CD4-positive, alpha-beta memory T cell (primary cell): ENCODE measurements around the gene RP2. TPM values are rescaled to one million over a fixed set of nuclear protein-coding genes. Genes with fewer than 3 reads are reported as not detected.

Experiments used
- CTCF ChIA-PET: fragments of 350-600 bp; sonication (Branson Sonifier 250); formaldehyde crosslinking; loops from one replicate; lab custom pipeline; 2021; ENCODE audit warnings: inconsistent platforms; ENCODE audit not compliant: partially characterized antibody; lab: Charles Lee
- POLR2A ChIA-PET: fragments of 350-600 bp; sonication (Branson Sonifier 250); formaldehyde crosslinking; loops from one replicate; lab custom pipeline; 2021; ENCODE audit not compliant: partially characterized antibody; lab: Charles Lee
- DNase-seq, 5 donors: peaks; one replicate each; pipeline versions ENCODE4 v3.0.0 to v3.0.0-alpha.2; 2020 to 2022; ENCODE audit warnings: mixed read lengths in 1 of 5
- H3K27ac ChIP-seq: one replicate; pipeline ENCODE4 v1.7.0; 2013; ENCODE audit warnings: low read depth, low read length
- H3K27me3 ChIP-seq: 2 replicates; pipeline ENCODE4 v1.7.0; 2013; ENCODE audit warnings: mild to moderate bottlenecking, low read length, moderate library complexity; ENCODE audit not compliant: insufficient read depth
- H3K36me3 ChIP-seq: 2 replicates; pipeline ENCODE4 v1.7.0; 2013; ENCODE audit warnings: mild to moderate bottlenecking, low read length, moderate library complexity; ENCODE audit not compliant: insufficient read depth
- H3K4me1 ChIP-seq: 2 replicates; pipeline ENCODE4 v1.7.0; 2013; ENCODE audit warnings: mild to moderate bottlenecking, low read length, moderate library complexity; ENCODE audit not compliant: insufficient read depth
- H3K4me3 ChIP-seq, 2 donors: one replicate each; pipeline ENCODE4 v1.7.0; 2013; ENCODE audit warnings: low read length in 2 of 2, mild to moderate bottlenecking in 1 of 2
- H3K9me3 ChIP-seq, 2 donors: one replicate each; pipeline ENCODE4 v1.7.0; 2013; ENCODE audit warnings: low read length in 2 of 2, control low read depth in 1 of 2; ENCODE audit not compliant: control insufficient read depth in 1 of 2
- H3K27ac Mint-ChIP-seq, 7 donors: one replicate each; pipeline ENCODE4 v1.8.0; 2020 to 2021; ENCODE audit warnings: mixed read lengths in 7 of 7, mild to moderate bottlenecking in 6 of 7, inconsistent platforms in 3 of 7, moderate library complexity in 3 of 7
- H3K27me3 Mint-ChIP-seq, 2 donors: one replicate each; pipeline ENCODE4 v1.8.0; 2020 to 2021; ENCODE audit warnings: mixed read lengths in 2 of 2
- H3K36me3 Mint-ChIP-seq, 2 donors: one replicate each; pipeline ENCODE4 v1.8.0; 2020 to 2021; ENCODE audit warnings: mixed read lengths in 2 of 2, inconsistent platforms in 1 of 2, mild to moderate bottlenecking in 1 of 2
- H3K4me1 Mint-ChIP-seq, 4 donors: one replicate each; pipeline ENCODE4 v1.8.0; 2020 to 2021; ENCODE audit warnings: mixed read lengths in 4 of 4, mild to moderate bottlenecking in 1 of 4
- H3K4me3 Mint-ChIP-seq, 8 donors: one replicate each; pipeline ENCODE4 v1.8.0; 2020 to 2021; ENCODE audit warnings: mixed read lengths in 8 of 8, mild to moderate bottlenecking in 7 of 8, moderate library complexity in 6 of 8, inconsistent platforms in 3 of 8
- H3K9me3 Mint-ChIP-seq, 8 donors: one replicate each; pipeline ENCODE4 v1.8.0; 2020 to 2021; ENCODE audit warnings: mixed read lengths in 8 of 8, mild to moderate bottlenecking in 5 of 8, inconsistent platforms in 3 of 8, moderate library complexity in 1 of 8
- intact Hi-C: fragments of 100-400 bp; cut with micrococcal nuclease; formaldehyde crosslinking; loops from one replicate; pipeline ENCODE4 v1.15.1; 2023
- polyA plus RNA-seq, 2 donors: library from polyadenylated mRNA; unstranded; fragments of 300-500 nt; fragmentation: Illumina TruSeq; gene quantifications; one replicate each; pipeline ENCODE4 v1.2.3, GENCODE V29; 2021
- total RNA-seq, 2 experiments: library from RNA; stranded (reverse); gene quantifications; one replicate each; pipeline ENCODE4 v1.2.3, GENCODE V29; 2021

The RP2 gene
- total and polyA plus RNA-seq, 4 experiments from 2014 or later = 5.8 to 9.7 (median 7.3) TPM

DNA sequence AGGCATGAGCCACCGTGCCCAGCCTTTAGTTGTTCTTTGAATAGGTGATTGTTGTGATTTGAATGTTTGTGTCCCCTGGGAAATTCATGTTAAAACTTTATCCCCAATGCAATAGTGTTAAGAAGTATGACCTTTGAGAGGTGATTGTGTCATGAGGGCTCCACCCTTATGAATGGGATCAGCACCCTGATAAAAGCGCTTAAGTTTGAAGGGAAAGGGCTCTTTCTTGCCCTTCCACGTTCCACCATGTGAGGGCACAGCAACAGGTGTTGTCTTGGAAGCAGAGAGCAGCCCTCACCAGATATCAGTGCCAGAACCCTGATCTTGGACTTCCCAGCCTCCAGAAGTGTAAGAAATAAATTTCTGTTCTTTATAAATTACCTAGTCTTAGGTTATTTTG is 33.7 kb upstream of the RP2 start:
- H3K4me3 Mint-ChIP-seq = no peak overlapping the region
- CTCF ChIA-PET = no interaction called here

DNA sequence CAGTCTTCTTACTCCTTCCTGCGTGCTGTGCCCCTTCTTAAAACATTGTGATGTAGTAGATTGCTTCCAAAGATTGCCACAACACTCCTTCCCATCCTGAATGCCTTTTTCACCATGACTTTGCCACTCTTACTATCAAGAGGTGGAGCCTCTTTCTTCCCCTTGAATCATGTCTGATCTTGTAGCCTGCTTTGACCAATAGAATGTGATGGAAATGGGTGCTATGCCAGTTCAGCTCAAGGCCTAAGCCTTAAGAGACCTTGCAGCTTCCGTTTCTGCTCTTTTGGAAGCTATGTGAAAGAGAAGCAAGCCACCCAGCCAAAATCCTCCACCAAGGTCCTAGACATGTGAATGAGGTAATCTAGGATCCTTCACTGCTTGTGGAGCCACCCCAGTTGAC is 31.6 kb upstream of the RP2 start:
- CTCF ChIA-PET = interaction anchor here (0.9 kb wide), 1 partner anchor 9 kb away, joined by 3 read pairs; no protein-coding TSS in a partner anchor
- no peaks in the 10 kb centered on the region for H3K9me3 Mint-ChIP-seq
- H3K36me3 Mint-ChIP-seq = no peaks in the 10 kb centered on the region
- H3K4me3 Mint-ChIP-seq = no peak overlapping the region
- no peak overlapping the region for H3K27ac Mint-ChIP-seq
- Histone ChIP-seq H3K4me1 (no peaks in the 10 kb centered on the region), H3K4me3 (no peak overlapping the region), H3K9me3 (no peaks in the 10 kb centered on the region), H3K27me3 (no peaks in the 10 kb centered on the region), H3K36me3 (no peaks in the 10 kb centered on the region), H3K27ac (no peak overlapping the region)
- H3K4me1 Mint-ChIP-seq = no peaks in the 10 kb centered on the region
- intact Hi-C loops = no loop called here
- POLR2A ChIA-PET = no interaction called here
- no peak for DNase-seq
- peaks cover 2 to 4% of the 10 kb centered on the region in 2 donors for H3K27me3 Mint-ChIP-seq

More for the DNA sequence above, 33.7 kb upstream of the RP2 start:
- no peaks in the 10 kb centered on the region for H3K4me1 ChIP-seq
- H3K4me1 Mint-ChIP-seq = no peaks in the 10 kb centered on the region
- H3K27me3 ChIP-seq = no peaks in the 10 kb centered on the region
- H3K27ac ChIP-seq = no peak overlapping the region
- POLR2A ChIA-PET = no interaction called here
- H3K9me3 Mint-ChIP-seq = peaks cover 0 to 1% (median 0%) of the 10 kb centered on the region in 8 donors
- H3K9me3 ChIP-seq = no peaks in the 10 kb centered on the region
- H3K27ac Mint-ChIP-seq = no peak overlapping the region
- intact Hi-C loops = no loop called here
- no peaks in the 10 kb centered on the region for H3K36me3 ChIP-seq
- H3K4me3 ChIP-seq = no peak overlapping the region
- no peaks in the 10 kb centered on the region for H3K36me3 Mint-ChIP-seq
- no peak for DNase-seq
- H3K27me3 Mint-ChIP-seq = peaks cover 2% of the 10 kb centered on the region in 2 donors

DNA sequence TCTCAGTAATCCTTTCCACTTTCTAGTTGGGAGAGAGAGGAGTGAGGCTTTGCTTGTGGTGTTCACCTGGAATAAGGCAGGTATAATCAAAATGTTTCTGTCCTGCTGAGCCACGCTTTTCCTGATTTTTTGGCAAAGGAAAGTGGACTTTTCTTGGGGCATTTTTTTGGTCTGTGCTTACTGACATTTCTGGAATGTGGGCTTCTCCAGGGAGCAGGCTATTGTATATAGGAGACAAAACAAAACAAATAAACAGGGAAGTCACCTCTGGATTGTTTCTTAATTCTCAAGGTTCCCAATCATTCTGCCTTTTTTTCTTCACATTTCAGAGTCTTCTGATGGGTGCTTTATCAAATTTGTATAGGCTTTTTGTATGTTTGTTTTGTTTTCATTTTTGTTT is 25.7 kb upstream of the RP2 start:
- H3K4me1 Mint-ChIP-seq = no peaks in the 10 kb centered on the region
- Histone ChIP-seq H3K36me3 (no peaks in the 10 kb centered on the region), H3K4me3 (no peak overlapping the region), H3K27ac (no peak overlapping the region), H3K9me3 (no peaks in the 10 kb centered on the region), H3K4me1 (no peaks in the 10 kb centered on the region), H3K27me3 (no peaks in the 10 kb centered on the region)
- no peak overlapping the region for H3K4me3 Mint-ChIP-seq
- no peaks in the 10 kb centered on the region for H3K36me3 Mint-ChIP-seq
- no peak overlapping the region for H3K27ac Mint-ChIP-seq
- ChIA-PET POLR2A (no interaction called here), CTCF (no interaction called here)
- no peak for DNase-seq
- intact Hi-C loops = no loop called here
- H3K9me3 Mint-ChIP-seq = peaks cover 0 to 1% (median 0%) of the 10 kb centered on the region in 8 donors
- H3K27me3 Mint-ChIP-seq = peaks cover 2 to 10% of the 10 kb centered on the region in 2 donors

DNA sequence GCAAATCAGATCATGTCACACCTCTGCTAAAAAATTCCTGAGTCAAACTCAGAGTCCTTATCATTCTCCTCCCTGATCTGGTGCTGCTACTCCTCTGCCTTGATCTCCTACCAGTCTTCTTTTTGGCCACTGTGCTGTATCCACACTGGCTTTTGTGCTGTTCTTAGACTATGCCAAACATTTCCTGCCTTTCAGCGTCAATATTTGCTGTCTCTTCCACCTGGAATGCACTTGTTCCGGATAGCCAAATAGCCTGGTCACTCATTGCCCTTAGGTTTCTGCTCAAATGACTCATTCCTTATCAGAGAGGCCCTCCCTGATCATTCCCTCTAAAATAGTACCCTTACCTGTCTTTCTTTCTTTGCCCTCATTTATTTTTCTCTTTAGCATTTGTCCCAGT is 24.4 kb upstream of the RP2 start:
- peaks cover 2 to 10% of the 10 kb centered on the region in 2 donors for H3K27me3 Mint-ChIP-seq
- Histone ChIP-seq H3K27ac (no peak overlapping the region), H3K4me3 (no peak overlapping the region), H3K4me1 (no peaks in the 10 kb centered on the region), H3K9me3 (no peaks in the 10 kb centered on the region), H3K27me3 (no peaks in the 10 kb centered on the region), H3K36me3 (no peaks in the 10 kb centered on the region)
- intact Hi-C loops = no loop called here
- no peaks in the 10 kb centered on the region for H3K36me3 Mint-ChIP-seq
- DNase-seq = no peak
- ChIA-PET CTCF (no interaction called here), POLR2A (no interaction called here)
- H3K27ac Mint-ChIP-seq = no peak overlapping the region
- H3K4me3 Mint-ChIP-seq = no peak overlapping the region
- no peaks in the 10 kb centered on the region for H3K4me1 Mint-ChIP-seq
- peaks cover 0 to 1% (median 0%) of the 10 kb centered on the region in 8 donors for H3K9me3 Mint-ChIP-seq

DNA sequence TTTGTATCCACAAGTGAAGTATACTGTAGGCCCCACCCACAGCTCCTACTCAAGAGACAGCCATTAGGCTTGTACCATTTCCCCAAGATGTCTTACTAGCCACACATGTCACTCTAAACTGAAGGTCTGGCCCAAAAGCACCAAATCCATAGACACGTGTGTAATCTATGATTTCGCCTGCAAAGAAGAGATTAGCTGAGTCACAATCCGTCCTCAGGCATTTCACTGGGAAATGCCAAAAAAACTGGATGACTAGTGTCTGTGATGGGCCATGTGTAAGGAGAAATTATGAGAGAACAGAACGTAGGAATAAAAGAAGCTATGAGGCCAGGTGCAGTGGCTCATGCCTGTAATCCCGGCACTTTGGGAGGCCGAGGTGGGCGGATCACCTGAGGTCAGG is 21.9 kb upstream of the RP2 start:
- Mint-ChIP-seq H3K27ac (no peak overlapping the region), H3K36me3 (no peaks in the 10 kb centered on the region), H3K27me3 (peaks cover 2 to 8% of the 10 kb centered on the region in 2 donors), H3K4me3 (no peak overlapping the region), H3K4me1 (no peaks in the 10 kb centered on the region), H3K9me3 (peaks cover 0 to 2% (median 0%) of the 10 kb centered on the region in 8 donors)
- no peaks in the 10 kb centered on the region for H3K27me3 ChIP-seq
- intact Hi-C loops = no loop called here
- H3K4me1 ChIP-seq = no peaks in the 10 kb centered on the region
- CTCF ChIA-PET = no interaction called here
- no peak overlapping the region for H3K27ac ChIP-seq
- H3K36me3 ChIP-seq = no peaks in the 10 kb centered on the region
- no peak for DNase-seq
- H3K4me3 ChIP-seq = no peak overlapping the region
- POLR2A ChIA-PET = no interaction called here
- H3K9me3 ChIP-seq = no peaks in the 10 kb centered on the region

DNA sequence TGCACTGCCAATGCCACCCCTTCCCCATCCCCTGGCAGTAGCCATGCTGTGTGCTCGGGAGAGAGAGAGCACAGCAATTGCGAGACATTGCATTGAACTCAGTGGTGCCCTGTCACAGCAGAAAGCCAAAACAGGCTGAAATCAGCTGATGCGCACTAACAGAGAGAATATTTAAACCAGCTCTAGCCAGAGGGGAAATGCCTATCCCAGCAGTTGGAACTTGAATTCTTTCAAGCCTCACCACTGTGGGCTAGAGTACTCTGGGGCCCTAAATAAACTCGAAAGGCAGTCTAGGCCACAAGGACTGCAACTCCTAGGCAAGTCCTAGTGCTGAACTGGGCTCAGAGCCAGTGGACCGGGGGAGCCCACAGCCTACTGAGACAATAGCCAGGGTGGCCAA is 17.7 kb upstream of the RP2 start:
- H3K36me3 ChIP-seq = no peaks in the 10 kb centered on the region
- Mint-ChIP-seq H3K4me1 (no peaks in the 10 kb centered on the region), H3K27me3 (no peaks in the 10 kb centered on the region), H3K9me3 (peaks cover 0 to 11% (median 1%) of the 10 kb centered on the region in 8 donors), H3K36me3 (no peaks in the 10 kb centered on the region), H3K4me3 (no peak overlapping the region), H3K27ac (no peak overlapping the region)
- POLR2A ChIA-PET = no interaction called here
- no peaks in the 10 kb centered on the region for H3K27me3 ChIP-seq
- H3K4me1 ChIP-seq = no peaks in the 10 kb centered on the region
- no peaks in the 10 kb centered on the region for H3K9me3 ChIP-seq
- no peak overlapping the region for H3K27ac ChIP-seq
- DNase-seq = no peak
- CTCF ChIA-PET = no interaction called here
- H3K4me3 ChIP-seq = no peak overlapping the region
- intact Hi-C loops = no loop called here

DNA sequence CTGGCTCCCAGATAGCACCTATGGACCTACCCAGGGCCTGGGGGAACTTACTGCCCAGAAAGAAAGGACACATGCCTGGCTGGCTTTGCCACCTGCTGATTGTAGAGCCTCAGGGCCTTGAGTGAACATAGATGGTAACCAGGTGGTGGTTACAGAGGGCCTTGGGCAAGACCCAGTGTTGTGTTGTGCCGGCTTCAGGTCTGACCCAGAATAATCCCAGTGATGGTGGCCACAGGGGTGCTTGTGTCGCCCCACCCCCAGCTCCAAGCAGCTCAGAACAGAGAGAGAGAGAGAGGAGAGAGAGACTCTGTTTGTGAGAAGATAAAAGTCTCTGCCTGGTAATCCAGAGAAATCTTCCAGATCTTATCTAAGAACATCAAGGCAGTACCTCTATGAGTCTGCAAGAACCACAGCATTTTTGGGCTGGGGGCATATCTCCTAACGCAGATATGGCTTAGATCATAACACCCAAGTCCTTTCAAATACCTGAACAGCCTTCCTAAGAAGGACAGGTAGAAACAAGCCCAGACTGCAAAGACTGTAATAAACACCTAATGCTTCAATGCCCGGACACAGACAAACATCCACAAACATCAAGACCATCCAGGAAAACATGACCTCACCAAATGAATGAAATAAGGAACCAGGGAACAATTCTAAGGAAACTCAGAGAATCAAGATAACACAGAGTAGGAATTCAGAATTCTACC is 16.3 kb upstream of the RP2 start:
- H3K36me3 Mint-ChIP-seq = no peaks in the 10 kb centered on the region
- Histone ChIP-seq H3K36me3 (no peaks in the 10 kb centered on the region), H3K4me1 (no peaks in the 10 kb centered on the region), H3K27ac (no peak overlapping the region), H3K4me3 (no peak overlapping the region), H3K27me3 (no peaks in the 10 kb centered on the region), H3K9me3 (no peaks in the 10 kb centered on the region)
- no peak overlapping the region for H3K27ac Mint-ChIP-seq
- ChIA-PET CTCF (no interaction called here), POLR2A (no interaction called here)
- peaks cover 0 to 11% (median 1%) of the 10 kb centered on the region in 8 donors for H3K9me3 Mint-ChIP-seq
- no peaks in the 10 kb centered on the region for H3K4me1 Mint-ChIP-seq
- H3K4me3 Mint-ChIP-seq = no peak overlapping the region
- no peak for DNase-seq
- intact Hi-C loops = no loop called here
- H3K27me3 Mint-ChIP-seq = no peaks in the 10 kb centered on the region
